ENCODE data around the gene CD4.

CD4 gene

GRCh38 chr12:6807170-6807569 is 17.8 kb downstream of the CD4 start:
- H3K27me3 ChIP-seq (ENCODE audit: control insufficient read depth, insufficient read depth, low read length): no peaks in the 10 kb centered on the region
- no peak overlapping the region for H3K9ac ChIP-seq
- no peak overlapping the region for H3K4me2 ChIP-seq (ENCODE audit: low read length)
- H3K4me3 ChIP-seq (ENCODE audit: low read depth, low read length): no peak overlapping the region
- H2AFZ ChIP-seq: no peak overlapping the region
- no peaks in the 10 kb centered on the region for H3K4me1 ChIP-seq
- H3K9me3 ChIP-seq (ENCODE audit: control insufficient read depth, low read length): no peaks in the 10 kb centered on the region
- H3K79me2 ChIP-seq: no peaks in the 10 kb centered on the region
- no peak overlapping the region for H3K27ac ChIP-seq
- H3K36me3 ChIP-seq (ENCODE audit: control insufficient read depth, insufficient read depth, low read length): no peaks in the 10 kb centered on the region
- no peak for TF ChIP-seq CTCF (IDR thresholded peaks at IDR 0.05)

- no peak overlapping the region for H3K27ac ChIP-seq
- no peaks in the 10 kb centered on the region for H3K36me3 ChIP-seq (ENCODE audit: control insufficient read depth, insufficient read depth, low read length)
- no peak overlapping the region for H3K4me3 ChIP-seq (ENCODE audit: low read depth, low read length)
- no peak overlapping the region for H2AFZ ChIP-seq
- no peaks in the 10 kb centered on the region for H3K79me2 ChIP-seq
- no peak for TF ChIP-seq CTCF (IDR thresholded peaks at IDR 0.05)
- H3K9me3 ChIP-seq (ENCODE audit: control insufficient read depth, low read length): no peaks in the 10 kb centered on the region
- no peaks in the 10 kb centered on the region for H3K4me1 ChIP-seq
- no peaks in the 10 kb centered on the region for H3K27me3 ChIP-seq (ENCODE audit: control insufficient read depth, insufficient read depth, low read length)
- no peak overlapping the region for H3K9ac ChIP-seq
- H3K4me2 ChIP-seq (ENCODE audit: low read length): no peak overlapping the region
Observed at GRCh38 chr12:6809056-6809455, 19.7 kb downstream of the CD4 start.

GRCh38 chr12:6810758-6811157 is 21.4 kb downstream of the CD4 start:
- H2AFZ ChIP-seq: no peak overlapping the region
- no peak overlapping the region for H3K9ac ChIP-seq
- no peaks in the 10 kb centered on the region for H3K36me3 ChIP-seq (ENCODE audit: control insufficient read depth, insufficient read depth, low read length)
- no peaks in the 10 kb centered on the region for H3K27me3 ChIP-seq (ENCODE audit: control insufficient read depth, insufficient read depth, low read length)
- H3K79me2 ChIP-seq: no peaks in the 10 kb centered on the region
- H3K4me1 ChIP-seq: no peaks in the 10 kb centered on the region
- TF ChIP-seq CTCF (IDR thresholded peaks at IDR 0.05): no peak
- H3K4me2 ChIP-seq (ENCODE audit: low read length): no peak overlapping the region
- no peak overlapping the region for H3K4me3 ChIP-seq (ENCODE audit: low read depth, low read length)
- H3K27ac ChIP-seq: no peak overlapping the region
- H3K9me3 ChIP-seq (ENCODE audit: control insufficient read depth, low read length): no peaks in the 10 kb centered on the region

- no peak overlapping the region for H3K4me3 ChIP-seq (ENCODE audit: low read depth, low read length)
Observed at GRCh38 chr12:6813363-6813762, 24.0 kb downstream of the CD4 start.

More at GRCh38 chr12:6813363-6813762, 24.0 kb downstream of the CD4 start:
- Histone ChIP-seq H3K27ac (no peak overlapping the region), H2AFZ (no peak overlapping the region), H3K4me2 (ENCODE audit: low read length) (no peak overlapping the region), H3K9ac (no peak overlapping the region), H3K36me3 (ENCODE audit: control insufficient read depth, insufficient read depth, low read length) (no peaks in the 10 kb centered on the region), H3K4me1 (no peaks in the 10 kb centered on the region), H3K79me2 (no peaks in the 10 kb centered on the region), H3K27me3 (ENCODE audit: control insufficient read depth, insufficient read depth, low read length) (no peaks in the 10 kb centered on the region), H3K9me3 (ENCODE audit: control insufficient read depth, low read length) (no peaks in the 10 kb centered on the region)
- no peak for TF ChIP-seq CTCF (IDR thresholded peaks at IDR 0.05)

Measured in parathyroid adenoma (tissue), 2 donors.